Thyroid gland (tissue), 4 donors: ENCODE data around the gene IGF2R. TPM values are rescaled to one million over a fixed set of nuclear protein-coding genes. Genes with fewer than 3 reads are reported as not detected.
A peak's percentile ranks its signal among the peaks of the same experiment; 100 is the strongest.

Experiments
- DNase-seq, 2 donors: peaks; one replicate each; pipeline ENCODE4 v3.0.0-alpha.2; 2019
- H3K27ac ChIP-seq, 3 donors: fragments of 200-600 bp; sonication (generic); 1 replicate in 2 of 3; 2 replicates in 1 of 3; pipeline ENCODE4 v1.5.1; 2016 to 2019; ENCODE audit warnings: mild to moderate bottlenecking in 1 of 3, moderate library complexity in 1 of 3
- H3K27me3 ChIP-seq: fragments of 200-600 bp; sonication (generic); one replicate; pipeline ENCODE4 v1.5.1; 2019
- H3K36me3 ChIP-seq, 2 donors: fragments of 200-600 bp; sonication (generic); one replicate each; pipeline ENCODE4 v1.5.1; 2016 to 2019
- H3K4me1 ChIP-seq, 2 donors: fragments of 200-600 bp; sonication (generic); one replicate each; pipeline ENCODE4 v1.5.1; 2017 to 2019
- H3K4me3 ChIP-seq, 3 donors: fragments of 200-600 bp; sonication (generic); replicated peaks in 1 of 3; 1 replicate in 2 of 3; 2 replicates in 1 of 3; pipeline ENCODE4 v1.5.1; 2016; ENCODE audit warnings: mild to moderate bottlenecking in 1 of 3
- H3K9me3 ChIP-seq: fragments of 200-600 bp; sonication (generic); one replicate; pipeline ENCODE4 v1.5.1; 2017
- POLR2A ChIP-seq, 2 donors: fragments of 450-650 bp; IDR thresholded peaks; one replicate each; pipeline ENCODE4 v1.6.1; 2017; ENCODE audit warnings: antibody characterized with exemption in 2 of 2, mild to moderate bottlenecking in 2 of 2, moderate library complexity in 1 of 2
- WGBS, 2 donors: methylation state at CpG; one replicate each; pipeline ENCODE4 v1.1.5; 2017; 5-methylcytosine and 5-hydroxymethylcytosine counted together
- intact Hi-C: fragments of 100-400 bp; cut with DNase I; formaldehyde crosslinking; loops from one replicate; pipeline ENCODE4 v1.15.1; 2023
- total RNA-seq, 4 donors: library from RNA; depleted of rRNA; stranded (reverse); fragments of >200 nt; gene quantifications; one replicate each; pipeline ENCODE4 v1.2.3, GENCODE V29; 2016
- TF ChIP-seq, protein P1 (sequence below), 6 experiments: fragments of 200-600 bp in 3 of 6; fragments of 450-650 bp in 3 of 6; sonication (generic) in 3 of 6; IDR thresholded peaks; one replicate each; pipeline ENCODE4 v1.5.1; 2016 to 2019; ENCODE audit warnings: antibody characterized with exemption in 6 of 6, mild to moderate bottlenecking in 2 of 6, inconsistent platforms in 1 of 6, moderate library complexity in 1 of 6

Gene IGF2R
- total RNA-seq, 4 donors from 2014 or later: 82.1 to 104 (median 94.2) TPM

DNA sequence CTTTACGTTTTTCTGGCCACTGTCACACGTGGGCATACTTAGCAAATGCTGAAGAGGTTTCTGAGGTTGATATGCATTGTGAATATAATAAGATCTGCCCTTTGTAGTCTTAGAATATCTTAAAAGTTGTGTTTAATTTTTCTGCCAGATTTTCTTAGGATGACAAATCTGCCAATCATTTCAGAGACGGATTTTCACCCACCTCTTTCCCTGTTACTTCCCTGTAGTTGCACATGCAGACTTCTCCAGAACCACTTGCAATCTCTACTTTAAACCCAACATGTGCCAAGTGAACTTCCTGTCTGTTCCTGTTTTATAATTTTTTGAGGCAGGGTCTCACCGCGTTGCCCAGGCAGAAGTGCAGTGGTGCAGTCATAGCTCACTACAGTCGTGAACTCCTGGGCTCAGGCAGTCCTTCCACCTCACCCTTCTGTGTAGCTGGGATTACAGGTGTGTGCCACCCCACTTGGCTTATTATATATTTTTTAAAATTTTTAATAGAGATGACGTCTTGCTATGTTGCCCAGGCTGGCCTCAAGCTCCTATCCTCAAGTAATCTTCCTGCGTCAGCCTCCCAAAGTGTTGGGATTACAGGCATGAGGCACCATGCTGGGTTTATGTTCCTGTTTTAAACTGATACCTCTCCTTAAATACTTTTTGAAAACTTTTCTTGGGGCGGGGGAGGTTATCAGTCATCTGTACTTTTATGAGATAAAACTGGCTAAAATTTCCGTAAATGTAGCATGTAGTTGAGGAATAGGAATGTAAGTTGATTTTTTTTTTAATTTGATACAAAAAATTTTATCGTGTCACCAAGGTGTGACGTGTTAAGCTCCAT lies 2.7 kb downstream of the IGF2R start:
- peaks cover 39 to 47% of the 10 kb centered on the region in 2 donors for H3K4me1 ChIP-seq
- WGBS, 2 donors: 95 to 96% methylated on average over 12 of the region's 12 CpGs

DNA sequence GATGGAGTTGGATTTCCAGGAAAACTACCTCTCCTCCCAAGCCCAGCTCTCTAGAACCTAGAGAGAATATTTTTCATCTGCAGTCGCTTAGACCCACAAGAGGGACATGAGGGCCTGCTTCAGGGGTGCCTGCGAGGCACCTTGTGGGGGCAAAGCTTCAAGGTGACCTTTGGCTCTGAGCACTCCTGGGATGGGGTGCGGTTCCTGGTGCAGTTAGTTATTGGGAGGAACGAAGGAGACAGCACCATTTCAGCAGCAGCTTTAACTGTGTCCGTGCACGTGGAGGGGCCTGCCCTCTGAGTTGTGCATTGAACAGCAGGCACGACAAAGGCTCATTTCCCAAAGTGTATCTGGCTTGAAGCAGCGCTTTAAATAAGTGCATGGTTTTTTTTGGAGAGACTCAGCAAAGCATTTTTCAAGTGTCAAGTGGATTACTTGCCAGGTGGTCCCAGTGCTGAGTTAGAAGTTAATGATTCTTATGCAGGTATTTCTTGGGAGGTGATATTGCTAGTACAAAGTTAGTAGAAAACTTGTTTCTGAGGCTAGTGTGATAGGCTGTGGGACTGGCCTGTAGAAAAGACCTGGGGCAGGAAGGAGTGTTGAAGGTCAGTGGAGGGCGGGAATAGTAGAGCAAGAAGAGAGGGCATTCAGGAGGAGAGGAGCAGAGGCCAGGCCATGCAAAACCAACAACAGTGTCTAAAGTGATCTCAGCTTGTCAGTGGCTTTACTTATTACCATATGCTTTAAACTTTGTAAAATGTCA lies 3.8 kb downstream of the IGF2R start:
- DNase-seq: no peak
- 68 to 80% methylated on average over 9 of the region's 9 CpGs for WGBS, 2 donors
- Histone ChIP-seq H3K4me1 (peaks cover 49 to 59% of the 10 kb centered on the region in 2 donors), H3K27ac (peak overlapping the region in 1 of 3 donors; percentile 23), H3K36me3 (no peaks in the 10 kb centered on the region), H3K27me3 (no peaks in the 10 kb centered on the region), H3K4me3 (no peak overlapping the region), H3K9me3 (no peaks in the 10 kb centered on the region)
- intact Hi-C loops: loop anchor here (10.0 kb wide), 1 partner anchor 62 kb away; no protein-coding TSS in a partner anchor
- no peak for TF ChIP-seq POLR2A (IDR thresholded peaks at IDR 0.05)
- TF ChIP-seq, protein P1, sequence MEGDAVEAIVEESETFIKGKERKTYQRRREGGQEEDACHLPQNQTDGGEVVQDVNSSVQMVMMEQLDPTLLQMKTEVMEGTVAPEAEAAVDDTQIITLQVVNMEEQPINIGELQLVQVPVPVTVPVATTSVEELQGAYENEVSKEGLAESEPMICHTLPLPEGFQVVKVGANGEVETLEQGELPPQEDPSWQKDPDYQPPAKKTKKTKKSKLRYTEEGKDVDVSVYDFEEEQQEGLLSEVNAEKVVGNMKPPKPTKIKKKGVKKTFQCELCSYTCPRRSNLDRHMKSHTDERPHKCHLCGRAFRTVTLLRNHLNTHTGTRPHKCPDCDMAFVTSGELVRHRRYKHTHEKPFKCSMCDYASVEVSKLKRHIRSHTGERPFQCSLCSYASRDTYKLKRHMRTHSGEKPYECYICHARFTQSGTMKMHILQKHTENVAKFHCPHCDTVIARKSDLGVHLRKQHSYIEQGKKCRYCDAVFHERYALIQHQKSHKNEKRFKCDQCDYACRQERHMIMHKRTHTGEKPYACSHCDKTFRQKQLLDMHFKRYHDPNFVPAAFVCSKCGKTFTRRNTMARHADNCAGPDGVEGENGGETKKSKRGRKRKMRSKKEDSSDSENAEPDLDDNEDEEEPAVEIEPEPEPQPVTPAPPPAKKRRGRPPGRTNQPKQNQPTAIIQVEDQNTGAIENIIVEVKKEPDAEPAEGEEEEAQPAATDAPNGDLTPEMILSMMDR (IDR thresholded peaks at IDR 0.05): no peak

More for the DNA sequence above, 2.7 kb downstream of the IGF2R start:
- Histone ChIP-seq H3K27me3 (no peaks in the 10 kb centered on the region), H3K27ac (peak overlapping the region in 1 of 3 donors; percentile 13), H3K4me3 (no peak overlapping the region), H3K9me3 (no peaks in the 10 kb centered on the region), H3K36me3 (no peaks in the 10 kb centered on the region)
- intact Hi-C loops: loop anchor here (10.0 kb wide), 1 partner anchor 63 kb away; no protein-coding TSS in a partner anchor
- no peak for DNase-seq
- no peak for TF ChIP-seq POLR2A (IDR thresholded peaks at IDR 0.05)
- TF ChIP-seq, protein P1 (IDR thresholded peaks at IDR 0.05): no peak

DNA sequence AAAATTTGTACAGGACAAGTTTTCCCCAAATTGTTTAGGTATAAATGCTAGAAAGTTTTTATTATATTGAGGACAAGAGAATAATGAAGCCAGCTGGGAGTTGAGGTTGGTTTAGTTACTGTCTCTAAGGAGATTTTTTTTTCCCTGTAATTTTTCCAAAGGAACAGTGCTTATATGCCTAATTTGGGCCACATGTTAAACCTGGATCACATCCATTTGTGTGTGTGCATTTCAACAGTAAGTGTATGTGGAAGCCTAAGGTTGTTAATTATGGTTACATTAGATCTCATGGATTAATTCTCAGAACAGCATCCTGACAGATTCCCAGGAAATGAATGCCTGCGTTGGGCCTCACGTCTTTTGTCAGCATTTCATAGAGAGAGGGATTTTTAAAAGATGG lies 4.5 kb downstream of the IGF2R start:
- no peak for DNase-seq
- Histone ChIP-seq H3K36me3 (no peaks in the 10 kb centered on the region), H3K4me3 (no peak overlapping the region), H3K27ac (peak overlapping the region in 1 of 3 donors; percentile 23), H3K27me3 (no peaks in the 10 kb centered on the region), H3K4me1 (peaks cover 51 to 66% of the 10 kb centered on the region in 2 donors), H3K9me3 (no peaks in the 10 kb centered on the region)
- intact Hi-C loops: loop anchor here (10.0 kb wide), 1 partner anchor 61 kb away; no protein-coding TSS in a partner anchor
- TF ChIP-seq, protein P1 (IDR thresholded peaks at IDR 0.05): no peak
- TF ChIP-seq POLR2A (IDR thresholded peaks at IDR 0.05): no peak
- 63 to 89% methylated on average over 2 of the region's 2 CpGs for WGBS, 2 donors

DNA sequence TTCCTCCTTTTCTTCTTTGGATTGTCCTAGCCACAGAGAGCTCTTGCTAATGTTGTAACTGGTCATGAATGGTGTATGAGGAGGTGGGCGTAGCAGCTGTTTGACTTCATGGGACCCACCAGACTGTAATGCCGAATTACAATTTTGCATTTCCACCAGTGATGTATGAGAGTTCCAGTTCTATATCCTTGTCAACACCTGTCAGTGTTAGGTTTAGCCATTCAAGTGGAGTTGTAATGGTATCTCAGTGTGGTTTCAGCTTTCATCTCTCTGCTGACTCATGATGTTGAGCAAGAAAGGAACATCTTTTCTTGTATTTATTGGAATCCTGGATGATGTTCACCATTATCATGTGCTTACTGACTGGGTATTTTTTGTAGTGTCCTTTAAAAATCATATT lies 5.1 kb downstream of the IGF2R start:
- intact Hi-C loops: loop anchor here (10.0 kb wide), 1 partner anchor 61 kb away; no protein-coding TSS in a partner anchor
- no peaks in the 10 kb centered on the region for H3K36me3 ChIP-seq
- H3K27me3 ChIP-seq: no peaks in the 10 kb centered on the region
- TF ChIP-seq, protein P1 (IDR thresholded peaks at IDR 0.05): no peak
- TF ChIP-seq POLR2A (IDR thresholded peaks at IDR 0.05): no peak
- DNase-seq: no peak
- no peaks in the 10 kb centered on the region for H3K9me3 ChIP-seq
- no peak overlapping the region for H3K4me3 ChIP-seq
- H3K4me1 ChIP-seq: peaks cover 55 to 71% of the 10 kb centered on the region in 2 donors
- WGBS, 2 donors: 89 to 95% methylated on average over 2 of the region's 2 CpGs
- peak overlapping the region in 2 of 3 donors; percentile 23 to 33 for H3K27ac ChIP-seq
